Neural progenitor cell (in vitro differentiated cells): ENCODE results near the gene KRT1. TPM values are rescaled to one million over a fixed set of nuclear protein-coding genes. Genes with fewer than 3 reads are reported as not detected.

Source experiments
- DNase-seq: peaks from one replicate; pipeline ENCODE4 v3.0.0-alpha.2; 2016; ENCODE audit warnings: low spot score
- H2AFZ ChIP-seq: fragments of 200-600 bp; sonication (generic); replicated peaks from 2 replicates; pipeline ENCODE4 v1.6.1; 2016; ENCODE audit warnings: antibody characterized with exemption
- H3F3A ChIP-seq: fragments of 200-600 bp; sonication (generic); 2 replicates; pipeline ENCODE4 v1.6.1; 2016; ENCODE audit warnings: antibody characterized with exemption, low read depth
- H3K27ac ChIP-seq: fragments of 200-600 bp; sonication (generic); 2 replicates; pipeline ENCODE4 v1.5.1; 2016; ENCODE audit warnings: mild to moderate bottlenecking
- H3K27me3 ChIP-seq: fragments of 200-600 bp; sonication (generic); 2 replicates; pipeline ENCODE4 v1.6.1; 2016; ENCODE audit warnings: mild to moderate bottlenecking, moderate library complexity
- H3K36me3 ChIP-seq: fragments of 200-600 bp; sonication (generic); 2 replicates; pipeline ENCODE4 v1.5.1; 2016
- H3K4me1 ChIP-seq: fragments of 200-600 bp; sonication (generic); 2 replicates; pipeline ENCODE4 v1.6.1; 2016; ENCODE audit warnings: mixed run types
- H3K4me2 ChIP-seq: fragments of 200-600 bp; sonication (generic); 2 replicates; pipeline ENCODE4 v1.6.1; 2016
- H3K4me3 ChIP-seq: fragments of 200-600 bp; sonication (generic); 2 replicates; pipeline ENCODE4 v1.5.1; 2016
- H3K79me2 ChIP-seq: fragments of 200-600 bp; sonication (generic); 2 replicates; pipeline ENCODE4 v1.6.1; 2016; ENCODE audit warnings: low read depth
- H3K9ac ChIP-seq: fragments of 200-600 bp; sonication (generic); 2 replicates; pipeline ENCODE4 v1.6.1; 2016
- H3K9me3 ChIP-seq: fragments of 200-600 bp; sonication (generic); 2 replicates; pipeline ENCODE4 v1.5.1; 2016; ENCODE audit warnings: low read depth
- H4K20me1 ChIP-seq: fragments of 200-600 bp; sonication (generic); 2 replicates; pipeline ENCODE4 v1.6.1; 2016; ENCODE audit warnings: low read depth
- H3K27ac Mint-ChIP-seq: 3 replicates; pipeline ENCODE4 v1.8.0; 2021; ENCODE audit warnings: mixed read lengths
- H3K27me3 Mint-ChIP-seq: 2 replicates; pipeline ENCODE4 v1.8.0; 2022; ENCODE audit warnings: low read depth, mild to moderate bottlenecking, inconsistent platforms, moderate library complexity, mixed read lengths; ENCODE audit not compliant: insufficient read depth
- H3K36me3 Mint-ChIP-seq: 3 replicates; pipeline ENCODE4 v1.8.0; 2021; ENCODE audit warnings: mixed read lengths
- H3K4me1 Mint-ChIP-seq: 3 replicates; pipeline ENCODE4 v1.8.0; 2021; ENCODE audit warnings: mixed read lengths
- H3K4me3 Mint-ChIP-seq: 3 replicates; pipeline ENCODE4 v1.8.0; 2021; ENCODE audit warnings: mild to moderate bottlenecking, moderate library complexity, mixed read lengths
- H3K9me3 Mint-ChIP-seq: 3 replicates; pipeline ENCODE4 v1.8.0; 2020; ENCODE audit warnings: mixed read lengths
- EZH2 ChIP-seq: fragments of 200-600 bp; sonication (generic); IDR thresholded peaks from 2 replicates; pipeline ENCODE4 v1.6.1; 2017; ENCODE audit warnings: antibody characterized with exemption, mild to moderate bottlenecking, moderate library complexity
- EZH2phosphoT487 ChIP-seq: fragments of 200-600 bp; sonication (generic); IDR thresholded peaks from 2 replicates; pipeline ENCODE4 v1.6.1; 2017; ENCODE audit warnings: antibody characterized with exemption
- total RNA-seq: library from RNA; depleted of rRNA; stranded (reverse); fragments of >200 nt; gene quantifications from 2 replicates; pipeline ENCODE4 v1.2.3, GENCODE V29; 2015; ENCODE audit warnings: low replicate concordance
- TF ChIP-seq, protein P1 (sequence below): fragments of 200-600 bp; sonication (generic); IDR thresholded peaks from 2 replicates; pipeline ENCODE4 v1.5.1; 2017; ENCODE audit warnings: antibody characterized with exemption, mild to moderate bottlenecking

The KRT1 gene
- total RNA-seq, 1 donor from 2014 or later, result not detected

DNA sequence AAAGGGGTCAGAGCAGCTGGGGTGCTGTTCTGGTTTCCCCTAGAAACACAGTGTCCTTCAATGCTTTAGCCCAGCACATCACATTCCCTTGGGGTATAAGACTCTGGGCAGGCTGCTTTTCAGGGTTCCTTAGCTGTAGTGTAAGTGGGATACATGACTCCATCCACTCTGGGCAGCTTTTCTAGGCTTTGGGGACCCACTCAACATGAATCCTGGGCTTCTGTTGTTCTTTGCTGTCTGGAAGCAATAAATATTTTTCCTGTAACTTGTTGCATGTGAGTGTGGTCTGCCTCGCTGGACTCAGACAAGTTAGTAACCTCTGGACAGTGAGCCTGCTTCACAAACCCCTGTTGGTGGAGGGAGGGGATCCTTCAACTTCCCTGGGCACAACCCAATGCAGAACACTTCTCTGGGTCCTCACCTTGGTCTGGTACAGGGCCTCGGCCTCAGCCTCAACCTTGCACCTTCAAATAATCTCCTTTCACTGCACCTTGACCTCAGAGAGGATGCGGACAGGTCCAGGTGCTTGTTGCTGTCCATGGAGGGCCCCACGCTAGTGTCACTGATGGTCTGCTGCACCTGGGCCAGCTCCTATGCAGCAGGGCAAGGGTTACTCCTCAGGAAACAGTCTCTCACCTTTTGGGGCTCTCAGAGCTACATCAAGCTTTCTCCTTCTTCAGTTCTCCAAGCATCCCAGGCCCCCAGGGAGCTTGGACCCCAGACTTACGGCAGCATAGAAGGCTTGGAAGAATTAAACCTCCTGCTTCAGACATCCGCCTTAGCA, 48.3 kb downstream of the KRT1 start:
- Mint-ChIP-seq H3K4me3 (no peak overlapping the region), H3K4me1 (peaks cover 5% of the 10 kb centered on the region), H3K27ac (no peak overlapping the region), H3K27me3 (peaks cover 10% of the 10 kb centered on the region), H3K9me3 (no peaks in the 10 kb centered on the region), H3K36me3 (no peaks in the 10 kb centered on the region)
- Histone ChIP-seq H3K4me2 (no peak overlapping the region), H4K20me1 (no peaks in the 10 kb centered on the region), H3K79me2 (no peaks in the 10 kb centered on the region), H3K27me3 (no peaks in the 10 kb centered on the region), H3K4me1 (no peaks in the 10 kb centered on the region), H3K9ac (no peak overlapping the region), H3K4me3 (no peak overlapping the region), H2AFZ (no peak overlapping the region), H3F3A (no peaks in the 10 kb centered on the region), H3K27ac (no peak overlapping the region), H3K36me3 (no peaks in the 10 kb centered on the region), H3K9me3 (no peaks in the 10 kb centered on the region)
- no peak for DNase-seq
- TF ChIP-seq EZH2phosphoT487, result no peak
- TF ChIP-seq, protein P1, sequence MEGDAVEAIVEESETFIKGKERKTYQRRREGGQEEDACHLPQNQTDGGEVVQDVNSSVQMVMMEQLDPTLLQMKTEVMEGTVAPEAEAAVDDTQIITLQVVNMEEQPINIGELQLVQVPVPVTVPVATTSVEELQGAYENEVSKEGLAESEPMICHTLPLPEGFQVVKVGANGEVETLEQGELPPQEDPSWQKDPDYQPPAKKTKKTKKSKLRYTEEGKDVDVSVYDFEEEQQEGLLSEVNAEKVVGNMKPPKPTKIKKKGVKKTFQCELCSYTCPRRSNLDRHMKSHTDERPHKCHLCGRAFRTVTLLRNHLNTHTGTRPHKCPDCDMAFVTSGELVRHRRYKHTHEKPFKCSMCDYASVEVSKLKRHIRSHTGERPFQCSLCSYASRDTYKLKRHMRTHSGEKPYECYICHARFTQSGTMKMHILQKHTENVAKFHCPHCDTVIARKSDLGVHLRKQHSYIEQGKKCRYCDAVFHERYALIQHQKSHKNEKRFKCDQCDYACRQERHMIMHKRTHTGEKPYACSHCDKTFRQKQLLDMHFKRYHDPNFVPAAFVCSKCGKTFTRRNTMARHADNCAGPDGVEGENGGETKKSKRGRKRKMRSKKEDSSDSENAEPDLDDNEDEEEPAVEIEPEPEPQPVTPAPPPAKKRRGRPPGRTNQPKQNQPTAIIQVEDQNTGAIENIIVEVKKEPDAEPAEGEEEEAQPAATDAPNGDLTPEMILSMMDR, result no peak
- no peak for TF ChIP-seq EZH2

GRCh38 chr12:52631264-52631663, 48.9 kb downstream of the KRT1 start:
- Mint-ChIP-seq H3K9me3 (no peaks in the 10 kb centered on the region), H3K36me3 (no peaks in the 10 kb centered on the region), H3K27ac (no peak overlapping the region), H3K27me3 (peaks cover 10% of the 10 kb centered on the region), H3K4me3 (no peak overlapping the region), H3K4me1 (peaks cover 3% of the 10 kb centered on the region)
- no peak for DNase-seq
- H3K27ac ChIP-seq, result no peak overlapping the region
- no peaks in the 10 kb centered on the region for H3K27me3 ChIP-seq
- no peaks in the 10 kb centered on the region for H4K20me1 ChIP-seq
- H3K36me3 ChIP-seq, result no peaks in the 10 kb centered on the region
- H3F3A ChIP-seq, result no peaks in the 10 kb centered on the region
- no peaks in the 10 kb centered on the region for H3K79me2 ChIP-seq
- no peak overlapping the region for H3K4me2 ChIP-seq
- H3K4me1 ChIP-seq, result no peaks in the 10 kb centered on the region
- H2AFZ ChIP-seq, result no peak overlapping the region
- no peak overlapping the region for H3K4me3 ChIP-seq
- H3K9me3 ChIP-seq, result no peaks in the 10 kb centered on the region
- H3K9ac ChIP-seq, result no peak overlapping the region
- TF ChIP-seq EZH2phosphoT487 (no peak), EZH2 (no peak)
- TF ChIP-seq, protein P1, result no peak

GRCh38 chr12:52630599-52631200, 49.5 kb downstream of the KRT1 start:
- no peak overlapping the region for H3K27ac Mint-ChIP-seq
- Histone ChIP-seq H3K4me3 (no peak overlapping the region), H3K9ac (no peak overlapping the region), H3K4me1 (no peaks in the 10 kb centered on the region), H3K36me3 (no peaks in the 10 kb centered on the region), H3K4me2 (no peak overlapping the region), H3K9me3 (no peaks in the 10 kb centered on the region), H3K79me2 (no peaks in the 10 kb centered on the region), H3F3A (no peaks in the 10 kb centered on the region), H4K20me1 (no peaks in the 10 kb centered on the region), H3K27me3 (no peaks in the 10 kb centered on the region), H3K27ac (no peak overlapping the region), H2AFZ (no peak overlapping the region)
- H3K36me3 Mint-ChIP-seq, result no peaks in the 10 kb centered on the region
- DNase-seq, result no peak
- H3K9me3 Mint-ChIP-seq, result no peaks in the 10 kb centered on the region
- H3K4me3 Mint-ChIP-seq, result no peak overlapping the region
- H3K4me1 Mint-ChIP-seq, result peaks cover 3% of the 10 kb centered on the region
- TF ChIP-seq EZH2, result no peak
- TF ChIP-seq, protein P1, result no peak
- TF ChIP-seq EZH2phosphoT487, result no peak
- H3K27me3 Mint-ChIP-seq, result peaks cover 10% of the 10 kb centered on the region
